Measurements from ENCODE around the gene OXCT1.
"Not testable (repeated sequence)": the region's sequence is repeated elsewhere in the genome, so short reads cannot be mapped to it uniquely, and the experiment has no call there.

- TF ChIP-seq ATF3 (CRISPR knock-in tag; conservative IDR thresholded peaks at IDR 0.05); MLX (CRISPR knock-in tag; IDR thresholded peaks at IDR 0.05); ZBTB43 (CRISPR knock-in tag; IDR thresholded peaks at IDR 0.05); CTCF (IDR thresholded peaks at IDR 0.05); ELF4 (CRISPR knock-in tag; IDR thresholded peaks at IDR 0.05; ENCODE audit: low read depth); FOXJ3 (CRISPR knock-in tag; IDR thresholded peaks at IDR 0.05; ENCODE audit: borderline replicate concordance); ZBTB21 (CRISPR knock-in tag; IDR thresholded peaks at IDR 0.05; ENCODE audit: borderline replicate concordance); NFYB (CRISPR knock-in tag; conservative IDR thresholded peaks at IDR 0.05; ENCODE audit: low read depth); MXD4 (CRISPR knock-in tag; IDR thresholded peaks at IDR 0.05; ENCODE audit: borderline replicate concordance): not testable (repeated sequence)
These were observed 155.8 kb downstream of the OXCT1 start for GRCh38 chr5:41714446-41714845.

All from WTC11 (cell line).